Psoas muscle (tissue), 8 donors: Measurements from ENCODE around the gene PCCB. TPM values are rescaled to one million over a fixed set of nuclear protein-coding genes. Genes with fewer than 3 reads are reported as not detected.

Experiments
- ATAC-seq, 4 donors: fragments of 200-7000 bp; cut with Tn5 transposase; one replicate each; pipeline ENCODE4 v1.9.1; 2020; ENCODE audit warnings: moderate library complexity in 3 of 4, mild to moderate bottlenecking in 2 of 4
- DNase-seq, 2 donors: peaks; one replicate each; pipeline ENCODE4 v3.0.0-alpha.2; 2020
- H3K27ac ChIP-seq: fragments of 200-600 bp; one replicate; pipeline ENCODE4 v1.8.0; 2022
- H3K27me3 ChIP-seq, 3 donors: fragments of 200-600 bp in 1 of 3; one replicate each; pipeline versions ENCODE4 v1.6.1 to v1.8.0; 2013 to 2022; ENCODE audit warnings: low read length in 2 of 3, mild to moderate bottlenecking in 2 of 3, moderate library complexity in 1 of 3; ENCODE audit not compliant: insufficient read depth in 3 of 3
- H3K36me3 ChIP-seq, 2 donors: fragments of 200-600 bp in 1 of 2; one replicate each; pipeline versions ENCODE4 v1.6.1 to v1.8.0; 2013 to 2022; ENCODE audit warnings: low read depth in 1 of 2, mild to moderate bottlenecking in 1 of 2, moderate library complexity in 1 of 2; ENCODE audit not compliant: insufficient read depth in 1 of 2
- H3K4me1 ChIP-seq: fragments of 200-600 bp; one replicate; pipeline ENCODE4 v1.8.0; 2022
- H3K4me3 ChIP-seq: fragments of 200-600 bp; one replicate; pipeline ENCODE4 v1.8.0; 2022; ENCODE audit warnings: mild to moderate bottlenecking
- H3K9me3 ChIP-seq: fragments of 200-600 bp; one replicate; pipeline ENCODE4 v1.8.0; 2022
- CTCF ChIP-seq: fragments of 200-600 bp; IDR thresholded peaks from one replicate; pipeline ENCODE4 v1.8.0; 2022; ENCODE audit warnings: antibody characterized with exemption
- WGBS, 3 donors: extraction: QIAGEN DNeasy Blood & Tissue Kit; methylation state at CpG; one replicate each; pipeline versions ENCODE4 v1.1.6 to v1.1.7; 2013; 5-methylcytosine and 5-hydroxymethylcytosine counted together
- intact Hi-C, 2 donors: fragments of 100-400 bp; cut with DNase I; formaldehyde crosslinking; loops; one replicate each; pipeline versions ENCODE4 v1.11.0 to v1.14.2; 2022
- polyA plus RNA-seq, 3 donors: library from polyadenylated mRNA; stranded (reverse); fragments of 200-250 nt; gene quantifications; one replicate each; pipeline ENCODE4 v1.2.3, GENCODE V29; 2013
- total RNA-seq, 4 donors: library from RNA; stranded (reverse); fragmentation: NEBNext Ultra II Directional in 2 of 4; extraction: Animal tissue kit (Norgen Biotek cat#: 25700) in 2 of 4; gene quantifications; one replicate each; pipeline versions ENCODE4 v1.2.1 to v1.2.4, GENCODE V29; 2021 to 2023
- donor health status: healthy with polysubstance abuse.
- donor health status: DM: no; HTN: no; CAD: no; lungs with moderate emphysema.
- donor health status: Bipolar disorder and iron deficiency.
- donor health status: healthy.
- donor health status: DM: yes; HTN: yes; CAD: no.
- donor health status: DM: no; HTN: no; CAD: no.
- donor health status: DM: no; HTN: no; CAD: no.
- donor health status: DM: yes; HTN: yes; CAD: no.

The PCCB gene
- total and polyA plus RNA-seq, 7 donors: 20.0 to 60.4 (median 36.4) TPM

GRCh38 chr3:136249091-136249490 is 1.0 kb upstream of the PCCB start:
- peaks cover 12% of the 10 kb centered on the region for H3K4me1 ChIP-seq

GRCh38 chr3:136249593-136249992 is 547 bp upstream of the PCCB start:
- Histone ChIP-seq H3K9me3 (no peaks in the 10 kb centered on the region), H3K4me3 (peak overlapping the region; percentile 73), H3K4me1 (peaks cover 12% of the 10 kb centered on the region), H3K27ac (peak overlapping the region; percentile 89), H3K27me3 (no peaks in the 10 kb centered on the region), H3K36me3 (no peaks in the 10 kb centered on the region)
- TF ChIP-seq CTCF: no peak
- WGBS, 3 donors: 80 to 83% (median 81%) methylated on average over 6 of the region's 6 CpGs
- intact Hi-C loops: loop anchor here (5.0 to 10.0 kb wide), 3 partner anchors 42 to 505 kb away; partner anchors contain the start of gene STAG1 (in 1 of the 2)
- DNase-seq (no peak), ATAC-seq (no peak)

More at GRCh38 chr3:136249091-136249490, 1.0 kb upstream of the PCCB start:
- no peaks in the 10 kb centered on the region for H3K36me3 ChIP-seq
- WGBS, 3 donors: 89 to 95% (median 93%) methylated on average over 3 of the region's 3 CpGs
- intact Hi-C loops: loop anchor here (5.0 to 10.0 kb wide), 3 partner anchors 42 to 506 kb away; partner anchors contain the start of gene STAG1 (in 1 of the 2)
- ATAC-seq: no peak
- H3K27me3 ChIP-seq: no peaks in the 10 kb centered on the region
- H3K27ac ChIP-seq: no peak overlapping the region
- no peak for DNase-seq
- no peak overlapping the region for H3K4me3 ChIP-seq
- no peak for TF ChIP-seq CTCF
- H3K9me3 ChIP-seq: no peaks in the 10 kb centered on the region

GRCh38 chr3:136250903-136251460 is 842 bp downstream of the PCCB start:
- Histone ChIP-seq H3K9me3 (no peaks in the 10 kb centered on the region), H3K36me3 (peaks cover 0 to 7% of the 10 kb centered on the region in 2 donors), H3K27me3 (no peaks in the 10 kb centered on the region), H3K4me3 (peak overlapping the region; percentile 73), H3K27ac (peak overlapping the region; percentile 89), H3K4me1 (peaks cover 19% of the 10 kb centered on the region)
- DNase-seq: peak; percentile 72 to 85
- peak; percentile 69 to 77 (median 75) for ATAC-seq
- WGBS, 3 donors: 2 to 7% (median 2%) methylated on average over 18 of the region's 18 CpGs
- peak; percentile 24 for TF ChIP-seq CTCF
- intact Hi-C loops: loop anchor here (1.0 to 5.0 kb wide), 3 partner anchors 54 to 176 kb away; partner anchors contain the start of gene MSL2 (in 1 of the 2)

GRCh38 chr3:136251511-136251910 is 1.4 kb downstream of the PCCB start:
- H3K27me3 ChIP-seq: no peaks in the 10 kb centered on the region
- WGBS, 3 donors: 67 to 89% (median 68%) methylated on average over 3 of the region's 3 CpGs
- intact Hi-C loops: loop anchor here (2.0 to 5.0 kb wide), 2 partner anchors 54 to 177 kb away; partner anchors contain the start of gene MSL2 (in 1 of the 2)
- peak overlapping the region; percentile 73 for H3K4me3 ChIP-seq
- DNase-seq: no peak
- H3K4me1 ChIP-seq: peaks cover 19% of the 10 kb centered on the region
- H3K36me3 ChIP-seq: peaks cover 0 to 13% of the 10 kb centered on the region in 2 donors
- peak in 2 of 4 donors; percentile 28 to 43 for ATAC-seq
- TF ChIP-seq CTCF: no peak
- peak overlapping the region; percentile 89 for H3K27ac ChIP-seq
- no peaks in the 10 kb centered on the region for H3K9me3 ChIP-seq
